GM20431 (cell line): ENCODE results near the gene CCDC197.

Source experiments
- in situ Hi-C: fragments of 300-500 bp; cut with MseI, MboI; formaldehyde crosslinking; loops from one replicate; pipeline ENCODE4 v1.15.0; 2020; ENCODE audit warnings: low sequenced_read_pairs; ENCODE audit not compliant: unreplicated experiment

The CCDC197 gene

DNA sequence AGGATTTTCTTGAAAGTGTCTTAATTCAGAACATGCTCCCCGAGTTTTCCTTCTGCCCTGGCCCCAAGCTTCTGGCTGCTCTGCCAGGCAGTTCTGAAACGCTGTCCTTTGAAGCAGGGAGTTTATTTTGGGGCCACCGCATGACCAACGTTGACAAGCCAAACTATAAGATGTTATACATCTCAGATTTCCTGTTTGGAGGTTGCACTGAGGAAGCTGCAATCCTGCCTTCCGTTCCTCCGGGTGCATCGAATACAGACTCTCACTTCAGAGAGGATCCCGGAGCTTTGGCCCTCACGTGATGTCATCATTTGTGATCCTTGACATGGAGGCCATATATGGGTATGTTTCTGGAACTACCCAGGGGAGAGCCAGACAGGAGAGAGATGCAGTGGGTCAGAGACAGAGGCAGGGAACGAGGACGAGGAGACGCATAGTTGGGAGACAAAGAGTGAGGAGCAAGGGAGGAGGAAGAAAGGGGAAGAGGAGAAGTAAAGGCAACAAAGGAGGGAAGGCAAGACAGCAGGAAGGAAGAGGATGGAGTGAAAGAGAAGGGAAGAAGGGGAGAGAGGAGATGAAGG, 20.5 kb upstream of the CCDC197 start, which contains the start of gene ASB2:
TSS of gene ASB2 (minus strand) at position 94 of the 581 bp plus-strand sequence. CDS start 12,031 bp downstream, outside the sequence.
- in situ Hi-C loops = no loop called here

DNA sequence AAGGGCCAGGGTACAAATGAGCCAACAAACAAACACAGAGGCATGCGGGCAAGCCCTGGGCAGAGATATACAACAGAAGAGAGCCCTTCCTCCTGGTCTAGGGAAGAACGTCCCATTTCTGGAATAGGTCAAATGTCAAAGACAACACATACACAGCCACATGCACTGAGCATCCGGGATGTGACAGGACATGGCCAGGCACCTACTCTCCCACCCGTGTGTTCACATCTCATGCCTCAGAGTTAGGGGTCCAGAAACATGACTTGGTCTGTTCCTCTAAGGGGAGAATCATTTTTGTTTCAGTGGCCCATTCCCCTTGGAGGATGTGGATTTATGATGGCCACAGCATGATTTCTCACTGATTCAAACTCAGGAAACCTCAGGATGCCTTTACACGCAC, 19.9 kb upstream of the CCDC197 start:
- in situ Hi-C loops = no loop called here

DNA sequence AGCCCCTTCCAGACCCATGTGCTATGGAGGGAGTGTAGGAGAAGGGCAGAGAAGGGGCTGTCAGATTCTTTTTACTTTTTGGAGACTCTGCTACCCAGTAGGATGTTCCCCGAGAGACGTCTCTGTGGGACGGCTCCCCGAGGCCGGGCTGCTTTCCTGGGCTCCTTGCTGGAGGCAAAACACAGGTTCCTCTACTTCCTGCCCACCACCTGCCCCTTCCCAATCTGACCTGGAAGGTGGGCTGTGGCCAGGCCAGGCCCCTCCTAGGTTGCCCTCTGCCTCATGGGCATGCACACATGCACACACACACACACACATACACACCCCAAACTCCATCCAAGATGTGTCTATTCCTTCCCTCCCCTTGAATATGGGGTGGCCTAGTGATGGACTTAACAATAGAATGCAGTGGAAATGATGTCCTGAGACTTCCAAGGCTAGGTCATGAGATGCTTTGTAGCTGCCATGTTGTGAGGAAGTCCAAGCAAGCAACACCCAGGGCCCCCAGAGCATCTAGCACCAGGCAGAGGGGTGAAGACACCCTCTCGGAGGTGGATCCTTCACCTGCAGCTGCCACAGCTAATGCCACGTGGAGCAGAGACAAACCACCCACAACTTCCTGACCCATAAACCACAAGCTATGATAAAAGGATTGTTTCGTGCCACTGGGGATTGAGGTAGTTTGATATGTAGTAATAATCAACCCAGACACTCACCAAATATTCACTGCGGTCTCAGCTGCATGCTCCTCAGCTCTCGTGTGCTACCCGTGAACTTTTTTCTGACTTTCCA, 19.1 kb upstream of the CCDC197 start:
- in situ Hi-C loops = no loop called here

DNA sequence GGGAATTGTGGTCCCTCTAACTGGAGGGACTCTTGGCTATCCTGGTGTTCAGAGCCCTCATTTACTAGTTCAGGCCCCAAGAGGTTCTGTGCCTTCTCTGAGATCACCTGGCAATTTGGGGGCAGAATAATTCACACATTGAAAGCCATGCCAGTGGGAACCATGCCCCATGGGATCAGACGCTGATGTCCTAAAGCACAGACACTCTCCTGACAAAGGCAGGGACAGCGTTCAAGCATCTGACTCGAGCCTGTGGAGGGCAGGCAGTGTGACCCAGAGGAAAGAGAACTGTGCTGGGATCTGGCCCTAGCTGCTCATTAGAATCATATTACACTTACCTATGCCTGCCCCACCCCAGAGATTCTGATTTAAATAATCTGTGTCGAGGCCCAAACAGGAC, 18.4 kb upstream of the CCDC197 start:
- in situ Hi-C loops = no loop called here

DNA sequence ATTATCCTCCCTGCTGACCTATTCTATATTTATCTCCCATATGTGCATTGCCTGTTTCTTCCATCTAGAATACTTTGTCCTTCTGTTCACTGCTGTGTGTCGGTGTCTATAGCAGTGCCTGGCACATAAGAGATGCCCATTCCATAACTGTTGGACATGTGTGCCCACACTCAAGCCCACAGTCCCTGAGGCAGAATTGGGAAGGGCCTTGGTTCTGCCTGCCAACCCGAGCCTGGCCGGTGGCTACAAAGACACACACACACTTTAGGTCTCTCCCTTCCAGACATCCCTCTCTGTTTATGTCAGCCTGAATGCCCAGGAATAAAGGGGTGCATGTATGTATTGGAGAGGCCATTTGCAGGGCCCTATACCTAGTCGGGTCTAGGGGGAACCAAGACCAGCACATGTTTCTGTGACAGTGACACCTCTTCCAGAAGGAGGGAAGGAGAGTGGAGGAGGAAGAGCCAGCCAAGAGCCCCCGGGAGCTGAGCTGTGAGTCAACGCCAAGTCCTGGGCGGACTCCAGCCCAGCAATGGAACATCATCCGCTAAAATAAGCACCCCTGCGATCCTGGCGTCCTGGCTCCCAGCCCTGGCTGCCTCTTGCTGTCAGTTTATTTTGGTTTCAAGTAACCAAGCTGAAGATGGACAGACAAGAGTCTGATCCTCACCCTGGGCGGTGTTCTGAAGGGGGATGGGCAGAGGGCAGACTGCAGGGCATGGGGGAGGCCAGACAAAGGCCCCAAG, 16.5 kb upstream of the CCDC197 start:
- in situ Hi-C loops = no loop called here

DNA sequence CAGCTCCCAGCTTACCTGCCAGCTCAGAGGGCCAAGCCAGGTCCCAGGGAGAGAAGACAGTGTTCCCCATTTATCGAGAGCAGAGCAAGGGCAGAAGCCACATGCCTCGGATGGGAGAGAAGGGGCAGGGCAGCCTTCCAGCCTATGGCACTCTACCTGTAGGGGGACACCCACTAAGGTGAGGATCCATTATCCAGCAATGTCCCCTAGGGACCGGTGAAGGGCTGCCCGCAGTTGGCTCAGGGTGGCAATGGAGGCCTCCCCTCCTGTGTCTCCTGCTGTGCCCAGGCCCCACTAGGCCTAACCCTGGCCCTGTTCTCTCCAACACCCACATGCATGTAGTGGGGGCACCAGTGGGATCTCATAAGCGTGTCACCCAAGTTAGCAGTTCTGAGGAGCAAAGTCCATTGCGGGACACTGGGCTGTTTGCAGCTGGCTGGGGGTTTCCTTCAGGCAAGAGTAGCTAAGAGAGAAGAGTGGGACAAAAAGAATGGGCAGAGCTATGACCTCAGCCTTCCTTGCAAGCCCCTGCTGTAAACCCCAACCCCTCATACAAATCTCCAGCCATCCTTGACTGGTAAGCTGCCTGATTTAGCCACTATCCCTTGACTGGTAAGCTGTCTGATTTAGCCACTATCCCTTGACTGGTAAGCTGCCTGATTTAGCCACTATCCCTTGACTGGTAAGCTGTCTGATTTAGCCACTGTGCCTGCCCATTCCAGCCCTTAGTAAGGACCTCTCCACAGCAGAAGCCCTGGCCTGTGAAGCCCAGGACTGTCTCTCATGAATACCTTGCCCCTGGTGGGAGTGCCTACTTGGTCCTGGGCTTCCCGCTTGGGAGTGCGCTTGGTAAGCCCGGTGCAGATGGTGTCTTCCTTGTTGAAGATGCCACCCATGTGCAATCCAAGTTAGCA, 15.5 kb upstream of the CCDC197 start:
- in situ Hi-C loops = no loop called here

DNA sequence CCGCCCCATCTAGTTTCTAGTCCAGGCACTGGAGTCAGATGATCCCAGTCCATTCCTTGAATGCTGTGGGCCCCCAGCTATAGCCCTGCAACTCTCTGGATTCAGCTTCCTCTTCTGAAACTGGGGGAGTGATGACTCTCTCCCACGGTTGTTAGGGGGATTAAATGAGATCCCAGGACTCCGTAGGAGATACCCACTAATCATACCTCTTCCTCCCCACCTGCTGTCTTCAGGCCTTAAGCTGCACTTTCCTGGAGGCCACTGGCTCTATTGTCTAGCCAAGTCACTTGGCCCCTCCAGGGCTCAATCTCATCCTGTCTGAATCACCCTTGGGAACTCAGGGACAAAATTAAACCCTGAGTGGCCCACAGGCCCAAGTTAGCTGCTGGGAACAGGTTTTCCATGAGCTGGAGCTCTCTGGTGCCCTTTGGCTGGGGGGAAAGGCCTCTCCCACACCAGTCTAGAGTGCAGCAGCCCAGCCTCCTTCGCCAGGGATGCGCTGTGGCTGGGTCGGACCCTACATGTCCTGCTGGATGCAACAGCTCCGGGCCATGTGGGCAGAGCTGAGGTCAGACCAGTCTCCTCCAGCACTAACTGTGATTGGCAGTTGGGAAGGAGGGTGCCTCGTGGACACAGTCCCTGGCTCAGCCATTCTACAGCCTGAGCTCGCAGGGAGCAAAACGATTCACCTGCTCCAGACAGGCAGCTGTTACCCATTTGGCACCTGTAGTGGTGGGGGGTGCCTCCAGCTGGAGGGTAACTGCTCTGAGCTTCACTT, 14.7 kb upstream of the CCDC197 start:
- in situ Hi-C loops = no loop called here

DNA sequence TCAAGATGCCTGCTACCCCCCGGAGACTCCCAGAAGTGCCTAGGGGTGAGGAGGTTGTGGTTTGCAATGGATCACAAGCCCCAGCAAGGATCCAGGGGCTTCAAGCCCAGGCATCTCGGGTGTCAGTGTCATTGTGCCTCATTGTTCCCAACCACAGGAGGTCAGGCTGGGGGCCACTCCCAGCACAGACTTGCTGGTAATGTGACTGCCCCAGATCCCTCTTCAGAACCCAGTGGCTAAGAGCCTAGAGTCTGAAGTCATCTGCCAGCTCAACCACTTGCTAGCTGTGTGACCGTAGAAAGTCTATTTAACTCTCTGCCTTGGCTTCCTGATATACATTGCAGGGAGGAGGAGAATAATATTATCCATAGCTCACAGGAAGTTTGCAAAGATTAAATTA, 13.0 kb upstream of the CCDC197 start:
- in situ Hi-C loops = no loop called here

DNA sequence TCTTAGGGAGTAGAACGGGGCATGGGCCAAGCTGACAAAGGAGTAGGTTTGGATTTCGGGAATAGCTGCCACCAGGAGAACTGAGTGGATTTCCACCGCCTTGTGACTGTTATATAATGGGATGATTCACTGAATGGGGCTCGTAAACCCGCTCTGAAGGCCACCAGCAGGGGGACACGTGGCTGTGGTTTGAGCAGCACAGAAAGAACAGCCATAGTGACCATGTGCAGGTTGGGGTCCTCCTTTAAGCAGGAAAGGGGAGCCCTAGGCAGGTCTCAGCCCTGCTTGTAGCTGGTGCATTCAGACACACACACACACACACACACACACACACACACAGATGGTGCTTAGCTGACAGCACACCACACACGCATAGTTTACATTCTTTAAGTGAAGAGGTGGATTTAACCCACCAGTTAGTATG, 12.1 kb upstream of the CCDC197 start:
- in situ Hi-C loops = no loop called here

DNA sequence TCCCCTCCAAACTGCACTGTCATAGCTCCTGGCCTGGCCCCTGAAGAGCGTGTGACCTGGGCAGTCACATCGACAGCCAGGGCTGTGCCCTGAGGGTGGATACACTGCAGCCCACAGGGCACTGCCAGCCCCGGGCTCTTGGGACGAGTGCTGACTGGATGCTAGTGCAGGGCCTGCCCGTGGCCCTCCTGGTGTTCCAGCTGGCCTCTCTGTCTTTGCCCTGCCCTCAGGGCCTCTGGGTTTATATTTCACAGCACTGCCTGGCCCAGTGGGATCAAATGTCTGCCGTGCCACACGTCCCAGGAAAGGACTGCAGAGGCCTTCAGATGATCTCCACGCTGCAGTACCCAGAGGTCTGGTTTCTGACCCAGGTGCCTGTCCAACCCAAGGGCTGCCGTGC, 10.1 kb upstream of the CCDC197 start:
- in situ Hi-C loops = no loop called here

DNA sequence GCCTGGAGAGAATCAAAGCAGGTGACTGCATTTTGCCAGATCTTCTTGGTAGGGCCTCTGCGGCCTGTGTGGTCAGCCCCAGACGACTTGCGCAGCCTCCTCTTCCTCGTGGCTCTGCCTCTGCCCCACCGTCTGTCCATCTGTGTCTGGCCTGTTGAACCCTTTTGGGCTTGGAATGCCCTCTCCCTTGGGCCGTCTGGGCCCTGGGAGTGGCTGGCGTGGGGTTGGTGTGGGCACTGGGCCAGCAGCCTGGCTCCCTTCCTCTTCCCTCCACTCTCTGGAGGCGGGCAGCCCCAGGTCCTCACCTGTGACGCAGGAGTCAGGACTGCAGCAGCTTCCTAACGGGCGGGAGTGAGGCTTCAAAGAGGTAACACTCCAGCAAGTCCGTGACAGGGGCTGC, 9.7 kb upstream of the CCDC197 start:
- in situ Hi-C loops = no loop called here

DNA sequence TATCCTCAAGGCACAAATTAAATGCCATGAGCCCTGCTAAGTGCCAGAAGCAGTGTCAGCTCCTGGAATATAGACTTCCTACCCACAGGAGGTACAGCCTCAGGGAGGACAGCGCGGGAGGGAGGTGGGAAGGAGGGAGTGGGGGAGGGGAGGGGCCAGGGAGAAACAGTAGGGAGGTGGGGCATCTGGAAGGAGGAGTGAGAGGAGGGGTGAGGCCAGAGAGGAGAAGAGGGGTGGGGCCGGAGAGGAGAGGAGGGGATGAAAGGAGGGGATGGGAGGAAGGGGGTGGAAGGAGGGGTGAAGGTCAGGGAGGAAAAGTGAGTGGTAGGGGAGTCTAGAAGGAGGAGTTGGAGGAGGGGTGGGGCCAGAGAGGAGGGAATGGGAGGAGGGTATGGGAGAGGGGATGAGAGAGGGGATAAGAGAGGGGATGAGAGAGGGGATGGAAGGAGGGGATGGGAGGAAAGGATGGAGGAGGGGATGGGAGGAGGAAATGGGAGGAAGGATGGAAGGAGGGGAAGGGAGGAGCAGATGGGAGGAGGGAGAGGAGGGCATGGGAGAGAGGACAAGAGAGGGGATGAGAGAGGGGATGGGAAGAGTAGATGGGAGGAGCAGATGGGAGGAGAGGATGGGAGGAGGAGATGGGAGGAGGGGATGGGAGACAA, 9.2 kb upstream of the CCDC197 start:
- in situ Hi-C loops = no loop called here

DNA sequence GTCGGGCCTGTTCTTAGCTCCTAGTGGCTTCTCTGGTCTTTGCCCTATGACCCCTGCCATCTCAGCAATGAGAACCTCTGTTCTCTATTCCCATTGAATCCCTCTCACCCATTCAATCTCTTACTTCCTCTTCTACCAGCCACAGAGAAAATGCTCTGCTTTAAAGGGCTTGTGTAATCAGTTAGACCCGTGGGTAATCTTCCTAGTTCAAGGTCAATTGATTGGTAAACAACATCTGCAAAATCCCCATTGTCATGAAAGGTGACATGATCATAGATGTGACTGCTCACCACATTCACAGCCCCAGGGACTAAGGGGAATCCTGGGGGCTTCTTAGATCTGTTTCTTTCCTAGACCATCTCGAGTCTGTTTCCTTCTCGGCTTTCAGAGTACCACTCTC, 7.2 kb upstream of the CCDC197 start:
- in situ Hi-C loops = no loop called here

DNA sequence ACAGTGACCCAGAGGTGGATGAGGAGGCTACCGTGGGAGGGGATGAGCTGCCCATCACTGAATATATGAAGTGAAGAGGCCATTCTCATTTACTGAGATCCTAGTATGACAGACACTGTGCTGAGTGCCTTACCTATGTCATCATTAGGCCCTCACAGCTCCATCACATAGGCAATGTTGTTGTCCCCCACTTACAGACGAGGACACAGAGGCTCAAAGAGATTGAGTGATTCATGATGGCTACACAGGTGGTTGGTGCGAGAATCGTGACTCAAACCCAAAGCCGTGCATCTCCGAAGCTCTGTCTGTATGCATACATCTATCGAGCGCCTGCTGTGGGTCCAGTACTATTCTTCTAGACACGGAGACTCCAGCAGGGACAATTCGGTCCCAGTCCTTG, 5.9 kb upstream of the CCDC197 start:
- in situ Hi-C loops = no loop called here

DNA sequence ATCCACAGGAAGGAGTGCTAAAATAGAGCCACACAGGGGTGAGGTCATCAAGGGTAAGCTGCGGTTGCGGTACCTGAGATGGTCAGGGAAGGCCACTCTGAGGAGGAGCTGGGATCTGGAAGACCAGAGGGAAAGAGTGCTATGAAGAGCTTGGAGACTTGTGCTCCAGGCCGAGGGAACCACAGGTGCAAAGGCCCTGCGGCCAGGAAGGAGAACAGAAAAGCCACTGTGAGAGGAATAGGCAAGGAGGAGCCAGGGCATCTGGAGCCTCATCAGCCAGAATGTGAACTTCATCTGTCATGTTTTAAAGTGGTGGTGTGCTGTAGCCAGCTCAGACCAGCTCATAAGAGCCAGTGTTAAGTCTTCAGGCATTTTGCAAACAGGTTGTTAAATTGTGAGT, 5.5 kb upstream of the CCDC197 start:
- in situ Hi-C loops = no loop called here

DNA sequence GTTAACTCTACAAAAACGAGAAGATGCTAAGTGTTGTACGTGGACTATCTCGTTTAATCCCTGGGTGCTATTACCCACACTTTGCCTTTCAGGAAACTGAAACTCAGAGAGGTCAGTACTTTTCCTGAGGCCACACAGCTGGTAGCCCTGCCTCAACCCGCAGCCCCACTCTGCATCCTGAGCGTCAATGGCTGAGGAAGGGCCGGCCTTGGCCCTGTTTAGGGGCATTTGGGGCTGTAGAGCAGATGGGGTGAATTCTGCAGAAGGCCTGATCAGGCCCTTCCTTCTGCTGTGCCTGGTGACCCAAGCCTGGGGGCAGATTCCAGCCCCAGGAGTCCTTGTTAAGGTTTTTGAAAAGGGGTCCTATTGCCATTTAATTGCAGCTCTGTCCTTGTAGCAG, 3.7 kb upstream of the CCDC197 start:
- in situ Hi-C loops = no loop called here

DNA sequence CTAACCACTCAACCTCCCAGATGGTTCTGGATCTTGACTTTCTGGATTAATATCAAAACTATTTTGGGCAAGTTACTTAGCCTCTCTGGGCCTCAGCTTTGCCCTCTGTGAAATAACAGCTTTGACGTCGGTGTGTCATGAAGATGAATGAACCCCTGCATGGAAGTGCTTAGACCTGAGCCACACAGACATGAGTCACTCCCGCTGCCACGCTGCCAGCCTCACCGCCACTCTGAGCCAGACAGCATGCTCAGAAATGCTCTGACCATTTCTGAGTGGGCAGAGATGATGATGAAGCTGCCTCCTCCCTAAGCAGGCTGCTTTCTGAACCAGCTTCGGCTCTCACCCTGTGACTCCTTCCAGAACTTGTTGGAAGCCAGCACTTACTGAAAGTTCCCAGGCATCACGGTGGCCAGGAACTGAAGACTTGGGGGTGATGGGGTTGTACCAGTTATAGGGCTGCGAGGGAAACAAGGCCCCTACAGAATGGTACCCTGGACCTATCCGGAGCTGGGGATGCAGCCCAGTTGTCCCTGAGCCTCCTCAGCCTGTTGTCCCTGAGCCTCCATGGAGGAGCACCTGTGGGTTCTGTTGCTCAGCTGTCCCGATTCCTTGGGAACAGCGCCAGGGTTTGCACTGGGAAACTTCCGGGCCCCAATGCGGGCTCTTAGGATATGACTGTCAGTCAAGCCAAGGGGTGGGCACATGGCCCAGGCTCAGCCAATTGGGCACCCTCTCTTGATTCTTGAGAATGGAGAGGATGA, 2.0 kb upstream of the CCDC197 start:
- in situ Hi-C loops = no loop called here

DNA sequence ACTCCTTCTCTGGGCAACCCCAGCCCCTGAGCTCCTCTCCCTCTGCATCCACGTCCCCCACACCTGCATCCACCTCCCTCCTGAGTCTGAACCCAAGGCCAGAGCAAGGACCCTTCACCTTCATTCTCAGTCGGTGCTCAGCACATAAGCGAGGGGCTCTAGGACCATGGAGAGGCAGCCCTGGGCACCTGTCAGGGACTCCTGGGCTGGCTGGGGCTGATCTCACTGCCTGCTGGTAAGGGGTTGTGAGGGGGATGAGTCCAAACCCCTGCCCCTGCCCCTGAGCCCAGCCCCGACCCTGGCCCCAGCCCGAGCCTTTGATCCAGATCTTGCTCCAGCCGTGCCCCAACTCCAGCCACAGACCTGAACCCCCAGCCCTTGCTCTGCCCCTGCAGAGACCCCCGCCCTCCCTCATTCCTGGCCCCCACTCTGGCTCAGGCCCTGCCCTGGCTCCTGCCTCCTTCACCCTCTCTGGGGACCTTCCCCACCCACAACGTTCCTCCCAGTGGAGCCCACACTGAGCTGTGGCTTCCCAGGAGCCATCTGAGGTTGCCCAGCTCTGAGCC, 888 bp upstream of the CCDC197 start:
- in situ Hi-C loops = no loop called here
